Measurements from ENCODE around the gene CCDC32.

DNA sequence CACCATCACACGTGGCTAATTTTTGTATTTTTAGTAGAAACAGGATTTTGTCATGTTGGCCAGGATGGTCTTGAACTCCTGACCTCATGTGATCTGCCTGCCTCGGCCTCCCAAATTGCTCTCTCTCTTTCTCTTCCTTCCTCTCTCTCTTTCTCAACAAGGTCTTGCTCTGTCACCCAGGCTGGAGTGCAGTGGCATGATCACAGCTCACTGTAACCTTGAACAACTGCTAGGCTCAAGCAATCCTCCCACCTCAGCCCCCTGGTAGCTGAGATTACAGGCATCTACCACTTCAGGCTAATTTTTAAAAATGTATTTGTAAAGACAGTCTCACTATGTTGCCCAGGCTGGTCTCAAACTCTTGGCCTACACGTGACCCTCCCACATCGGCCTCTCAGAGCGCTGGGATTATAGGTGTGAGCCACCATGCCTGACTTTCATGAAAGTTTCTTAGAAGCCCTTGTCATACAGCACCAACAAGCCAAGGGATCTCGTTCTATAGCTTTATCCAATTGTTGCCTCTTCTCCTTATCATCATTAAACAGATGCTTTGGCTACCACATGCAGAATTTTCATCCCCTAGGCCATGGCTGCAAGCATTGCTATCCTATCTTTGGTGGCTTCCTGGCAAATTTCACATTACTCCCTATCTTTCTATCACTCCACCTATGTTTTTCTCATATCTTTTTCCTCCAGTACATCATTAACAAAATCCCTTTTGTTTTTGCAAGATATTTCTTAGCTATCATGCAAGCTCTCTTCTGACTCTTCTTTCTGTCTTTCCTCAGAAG, 5.7 kb downstream of the CCDC32 start:
- TF ChIP-seq, protein P1, sequence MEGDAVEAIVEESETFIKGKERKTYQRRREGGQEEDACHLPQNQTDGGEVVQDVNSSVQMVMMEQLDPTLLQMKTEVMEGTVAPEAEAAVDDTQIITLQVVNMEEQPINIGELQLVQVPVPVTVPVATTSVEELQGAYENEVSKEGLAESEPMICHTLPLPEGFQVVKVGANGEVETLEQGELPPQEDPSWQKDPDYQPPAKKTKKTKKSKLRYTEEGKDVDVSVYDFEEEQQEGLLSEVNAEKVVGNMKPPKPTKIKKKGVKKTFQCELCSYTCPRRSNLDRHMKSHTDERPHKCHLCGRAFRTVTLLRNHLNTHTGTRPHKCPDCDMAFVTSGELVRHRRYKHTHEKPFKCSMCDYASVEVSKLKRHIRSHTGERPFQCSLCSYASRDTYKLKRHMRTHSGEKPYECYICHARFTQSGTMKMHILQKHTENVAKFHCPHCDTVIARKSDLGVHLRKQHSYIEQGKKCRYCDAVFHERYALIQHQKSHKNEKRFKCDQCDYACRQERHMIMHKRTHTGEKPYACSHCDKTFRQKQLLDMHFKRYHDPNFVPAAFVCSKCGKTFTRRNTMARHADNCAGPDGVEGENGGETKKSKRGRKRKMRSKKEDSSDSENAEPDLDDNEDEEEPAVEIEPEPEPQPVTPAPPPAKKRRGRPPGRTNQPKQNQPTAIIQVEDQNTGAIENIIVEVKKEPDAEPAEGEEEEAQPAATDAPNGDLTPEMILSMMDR (IDR thresholded peaks at IDR 0.05) = no peak
- TF ChIP-seq POLR2A (IDR thresholded peaks at IDR 0.05) = no peak
